Keratinocyte (primary cell): ENCODE results near the gene ZNF555.

Experiments
- CTCF ChIP-seq, 3 experiments: IDR thresholded peaks in 1 of 3; conservative IDR thresholded peaks in 1 of 3; optimal IDR thresholded peaks in 1 of 3; 2 replicates in 2 of 3; 3 replicates in 1 of 3; pipeline versions ENCODE3 to v1.5.1; 2011; ENCODE audit warnings: low read length in 3 of 3, mild to moderate bottlenecking in 3 of 3, moderate library complexity in 2 of 3, control low read depth in 1 of 3, inconsistent platforms in 1 of 3; ENCODE audit not compliant: insufficient read depth in 2 of 3; ENCODE audit errors: extremely low read depth in 1 of 3
- EZH2 ChIP-seq: IDR thresholded peaks from one replicate; pipeline ENCODE4 v1.6.1; 2012; ENCODE audit warnings: inconsistent platforms, mild to moderate bottlenecking, low read length, moderate library complexity

GRCh38 chr19:2819540-2820111 is 21.6 kb upstream of the ZNF555 start, which contains the start of gene ZNF554:
- TF ChIP-seq CTCF (optimal IDR thresholded peaks at IDR 0.05 in 1 of 3, IDR thresholded peaks at IDR 0.05 in 1 of 3, conservative IDR thresholded peaks at IDR 0.05 in 1 of 3; ENCODE audit: extremely low read depth in 1 of 3, insufficient read depth in 2 of 3, low read length in 3 of 3): peak; percentile 84 to 98 (median 91)
- no peak for TF ChIP-seq EZH2
